NAMALWA (cell line): ENCODE data around the gene VRK1.

Experiments
- DNase-seq: peaks from one replicate; pipeline ENCODE4 v3.0.0-alpha.2; 2015; ENCODE audit warnings: low spot score

VRK1 gene

GRCh38 chr14:96922986-96923385 is 125.8 kb downstream of the VRK1 start:
- no peak for DNase-seq

- no peak for DNase-seq
Observed at GRCh38 chr14:96925422-96925821, 128.2 kb downstream of the VRK1 start.

- no peak for DNase-seq
Observed at GRCh38 chr14:96926001-96926400, 128.8 kb downstream of the VRK1 start.

GRCh38 chr14:96928779-96929380 is 131.7 kb downstream of the VRK1 start:
- no peak for DNase-seq

GRCh38 chr14:96929950-96930349 is 132.8 kb downstream of the VRK1 start:
- DNase-seq = no peak

GRCh38 chr14:96930526-96930925 is 133.3 kb downstream of the VRK1 start:
- no peak for DNase-seq
